DMS79 (cell line): ENCODE results near the gene NDUFV1.
"Not testable (repeated sequence)": the region's sequence is repeated elsewhere in the genome, so short reads cannot be mapped to it uniquely, and the experiment has no call there.

Source experiments
- DNase-seq: peaks from one replicate; lab custom pipeline; 2025; lab: John Stamatoyannopoulos, UW

Gene NDUFV1

GRCh38 chr11:67627812-67628624 lies 21.3 kb downstream of the NDUFV1 start:
- no peak for DNase-seq

- no peak for DNase-seq
Observed at GRCh38 chr11:67628710-67629385, 22.1 kb downstream of the NDUFV1 start.

GRCh38 chr11:67629386-67630227 lies 22.9 kb downstream of the NDUFV1 start, which contains the start of gene NUDT8:
TSS of gene NUDT8 (minus strand) at chr11:67629937. CDS start at chr11:67629911, 26 bp downstream.
- DNase-seq = no peak

GRCh38 chr11:67630228-67630942 lies 23.6 kb downstream of the NDUFV1 start:
- DNase-seq = peak; percentile 93

GRCh38 chr11:67630943-67631331 lies 24.2 kb downstream of the NDUFV1 start:
- no peak for DNase-seq

- no peak for DNase-seq
Observed at GRCh38 chr11:67631411-67631810, 24.7 kb downstream of the NDUFV1 start.

GRCh38 chr11:67631853-67632174 lies 25.1 kb downstream of the NDUFV1 start:
- no peak for DNase-seq

- DNase-seq = peak; percentile 19
Observed at GRCh38 chr11:67632175-67632981, 25.6 kb downstream of the NDUFV1 start.

GRCh38 chr11:67632982-67633755 lies 26.4 kb downstream of the NDUFV1 start:
- no peak for DNase-seq

GRCh38 chr11:67633758-67634365 lies 27.1 kb downstream of the NDUFV1 start:
- DNase-seq = no peak

GRCh38 chr11:67634366-67635230 lies 27.9 kb downstream of the NDUFV1 start:
- no peak for DNase-seq

- no peak for DNase-seq
Observed at GRCh38 chr11:67635231-67635521, 28.4 kb downstream of the NDUFV1 start.

GRCh38 chr11:67636962-67637361 lies 30.2 kb downstream of the NDUFV1 start:
- no peak for DNase-seq

GRCh38 chr11:67637441-67637840 lies 30.7 kb downstream of the NDUFV1 start:
- DNase-seq = not testable (repeated sequence)

- DNase-seq = no peak
Observed at GRCh38 chr11:67638535-67639437, 32.0 kb downstream of the NDUFV1 start.

GRCh38 chr11:67639438-67639859 lies 32.7 kb downstream of the NDUFV1 start, which contains the start of gene TBX10:
TSS of gene TBX10 (minus strand) at chr11:67639763. CDS start at chr11:67639472, 291 bp downstream.
- no peak for DNase-seq

GRCh38 chr11:67640021-67640757 lies 33.5 kb downstream of the NDUFV1 start:
- DNase-seq = no peak
